Heart right ventricle (tissue), 16 donors: ENCODE results near the gene NPR2. TPM values are rescaled to one million over a fixed set of nuclear protein-coding genes. Genes with fewer than 3 reads are reported as not detected.

Source experiments
- ATAC-seq, 8 donors: fragments of 200-7000 bp; cut with Tn5 transposase; one replicate each; pipeline ENCODE4 v1.9.1; 2020; ENCODE audit warnings: mild to moderate bottlenecking in 8 of 8, moderate library complexity in 8 of 8, moderate number of reproducible peaks in 1 of 8
- DNase-seq, 2 donors: peaks; one replicate each; pipeline ENCODE4 v3.0.0-alpha.2; 2020
- H3K27ac ChIP-seq, 10 donors: fragments of 200-600 bp; sonication (generic) in 2 of 10; one replicate each; pipeline versions ENCODE4 v1.5.0 to v1.8.0; 2020 to 2022; ENCODE audit warnings: mild to moderate bottlenecking in 3 of 10
- H3K27me3 ChIP-seq, 7 donors: fragments of 200-600 bp; one replicate each; pipeline ENCODE4 v1.8.0; 2021 to 2022; ENCODE audit warnings: mild to moderate bottlenecking in 2 of 7
- H3K36me3 ChIP-seq, 9 donors: fragments of 200-600 bp; sonication (generic) in 1 of 9; one replicate each; pipeline versions ENCODE4 v1.5.0 to v1.8.0; 2020 to 2022; ENCODE audit warnings: mild to moderate bottlenecking in 2 of 9
- H3K4me1 ChIP-seq, 9 donors: fragments of 200-600 bp; sonication (generic) in 1 of 9; one replicate each; pipeline versions ENCODE4 v1.5.0 to v1.8.0; 2020 to 2022; ENCODE audit warnings: mild to moderate bottlenecking in 4 of 9
- H3K4me3 ChIP-seq, 10 donors: fragments of 200-600 bp; sonication (generic) in 2 of 10; one replicate each; pipeline versions ENCODE4 v1.5.0 to v1.8.0; 2020 to 2022; ENCODE audit warnings: mild to moderate bottlenecking in 7 of 10, moderate library complexity in 2 of 10
- H3K9me3 ChIP-seq, 11 donors: fragments of 200-600 bp in 10 of 11; sonication (generic) in 2 of 11; one replicate each; pipeline versions ENCODE4 v1.5.0 to v1.8.0; 2013 to 2022; ENCODE audit warnings: mild to moderate bottlenecking in 2 of 11, control low read depth in 1 of 11, moderate library complexity in 1 of 11
- WGBS, 2 donors: extraction: QIAGEN DNeasy Blood & Tissue Kit; methylation state at CpG; one replicate each; pipeline ENCODE4 v1.1.7; 2013; ENCODE audit warnings: inconsistent platforms in 1 of 2; 5-methylcytosine and 5-hydroxymethylcytosine counted together
- intact Hi-C, 10 donors: fragments of 100-400 bp; cut with DNase I; formaldehyde crosslinking; loops; one replicate each; pipeline versions ENCODE4 v1.11.1 to v1.14.2; 2022
- polyA plus RNA-seq, 2 donors: library from polyadenylated mRNA; stranded (reverse); fragments of 200-250 nt; gene quantifications; one replicate each; pipeline ENCODE4 v1.2.3, GENCODE V29; 2013
- total RNA-seq, 10 donors: library from RNA; stranded (reverse); fragmentation: NEBNext Ultra II Directional in 3 of 10; extraction: Animal tissue kit (Norgen Biotek cat#: 25700) in 3 of 10; gene quantifications; one replicate each; pipeline versions ENCODE4 v1.2.1 to v1.2.4, GENCODE V29; 2021 to 2023
- TF ChIP-seq, protein P1 (sequence below), 9 donors: fragments of 200-600 bp; sonication (generic) in 2 of 9; IDR thresholded peaks; one replicate each; pipeline versions ENCODE4 v1.5.0 to v1.8.0; 2021 to 2022; ENCODE audit warnings: antibody characterized with exemption in 9 of 9, mild to moderate bottlenecking in 5 of 9, moderate library complexity in 1 of 9
- donor health status: Arrhythmogenic right ventricular cardiomyopathy.
- donor health status: ischemic (EF 13 %, LVEDD 7.1; RV severe dilation, severe dysfunction).
- donor health status: healthy with polysubstance abuse.
- donor health status: DM: no; HTN: yes; CAD: no.
- donor health status: DM: no; HTN: no; CAD: no.
- donor health status: ischemic (EF 25% LVEDD 6.9; RV normal size, moderate dysfunction).
- donor health status: ischemic (EF 25% LVEDD 5.7; RV mildly dilated, moderate dysfunction).
- donor health status: healthy.
- donor health status: DM: yes; HTN: yes; CAD: no.
- donor health status: Ischemic cardiomyopathy.
- donor health status: ischemic (EF 35%, LVEDD 5.7; RV mildly dilated, moderate dysfunction).
- donor health status: nonischemic (EF 11% LVEDD 7.7; RV severe dilation, severe dysfunction).
- donor health status: DM: yes; HTN: yes; CAD: no.
- donor health status: PGD.
- donor health status: ischemic (EF 29% LVEDD 5.4; RV normal size, mild dysfunction).
- donor health status: nonischemic (EF 23%, LVEDD 6.1; RV moderate dilation, normal function).

NPR2 gene
- total and polyA plus RNA-seq, 12 donors = 13.5 to 26.4 (median 20.8) TPM

DNA sequence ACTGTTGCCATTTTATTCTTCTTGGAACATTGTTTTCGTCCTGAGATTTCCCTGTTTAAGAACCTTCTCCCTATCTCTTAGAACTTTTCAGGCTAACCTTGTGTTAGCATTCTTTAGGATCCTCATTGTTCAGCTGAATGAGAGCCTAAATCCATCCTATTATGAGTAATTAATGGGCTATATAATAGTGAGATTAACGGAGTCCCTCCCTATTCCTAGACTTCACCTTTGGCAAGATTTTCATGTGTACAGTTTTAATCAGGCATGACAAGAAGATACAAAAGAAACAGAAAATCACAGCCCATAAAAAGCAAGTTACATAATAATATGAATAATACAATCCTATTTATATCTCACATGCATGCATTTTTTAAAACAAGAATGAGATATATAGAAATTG lies 28.2 kb upstream of the NPR2 start:
- Histone ChIP-seq H3K4me3 (no peak overlapping the region), H3K9me3 (no peaks in the 10 kb centered on the region), H3K27ac (no peak overlapping the region), H3K36me3 (no peaks in the 10 kb centered on the region), H3K4me1 (peaks cover 0 to 25% (median 9%) of the 10 kb centered on the region in 9 donors), H3K27me3 (no peaks in the 10 kb centered on the region)
- ATAC-seq (no peak), DNase-seq (no peak)
- intact Hi-C loops = no loop called here
- WGBS, 2 donors = 90 to 95% methylated on average over 2 of the region's 2 CpGs
- TF ChIP-seq, protein P1, sequence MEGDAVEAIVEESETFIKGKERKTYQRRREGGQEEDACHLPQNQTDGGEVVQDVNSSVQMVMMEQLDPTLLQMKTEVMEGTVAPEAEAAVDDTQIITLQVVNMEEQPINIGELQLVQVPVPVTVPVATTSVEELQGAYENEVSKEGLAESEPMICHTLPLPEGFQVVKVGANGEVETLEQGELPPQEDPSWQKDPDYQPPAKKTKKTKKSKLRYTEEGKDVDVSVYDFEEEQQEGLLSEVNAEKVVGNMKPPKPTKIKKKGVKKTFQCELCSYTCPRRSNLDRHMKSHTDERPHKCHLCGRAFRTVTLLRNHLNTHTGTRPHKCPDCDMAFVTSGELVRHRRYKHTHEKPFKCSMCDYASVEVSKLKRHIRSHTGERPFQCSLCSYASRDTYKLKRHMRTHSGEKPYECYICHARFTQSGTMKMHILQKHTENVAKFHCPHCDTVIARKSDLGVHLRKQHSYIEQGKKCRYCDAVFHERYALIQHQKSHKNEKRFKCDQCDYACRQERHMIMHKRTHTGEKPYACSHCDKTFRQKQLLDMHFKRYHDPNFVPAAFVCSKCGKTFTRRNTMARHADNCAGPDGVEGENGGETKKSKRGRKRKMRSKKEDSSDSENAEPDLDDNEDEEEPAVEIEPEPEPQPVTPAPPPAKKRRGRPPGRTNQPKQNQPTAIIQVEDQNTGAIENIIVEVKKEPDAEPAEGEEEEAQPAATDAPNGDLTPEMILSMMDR (IDR thresholded peaks at IDR 0.05) = no peak

DNA sequence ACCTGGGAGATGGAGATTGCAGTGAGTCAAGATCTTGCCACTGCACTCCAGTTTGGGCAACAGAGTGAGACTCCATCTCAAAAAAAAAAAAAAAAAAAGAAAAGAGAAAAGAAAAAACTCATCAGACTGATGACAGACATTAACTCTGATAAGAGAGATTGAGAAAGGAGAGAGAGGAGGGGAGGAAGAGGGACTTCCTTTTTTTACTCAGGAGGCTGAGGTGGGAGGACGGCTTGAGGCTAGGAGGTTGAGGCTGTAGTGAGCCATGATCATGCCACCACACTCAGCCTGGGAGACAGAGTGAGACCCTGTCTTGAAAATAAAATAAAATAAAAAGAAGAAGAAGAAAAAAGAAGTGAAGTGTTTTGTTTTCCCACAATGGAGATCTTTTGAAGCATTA lies 27.6 kb upstream of the NPR2 start:
- Histone ChIP-seq H3K4me3 (no peak overlapping the region), H3K27me3 (no peaks in the 10 kb centered on the region), H3K27ac (no peak overlapping the region), H3K9me3 (no peaks in the 10 kb centered on the region), H3K4me1 (peaks cover 0 to 18% (median 2%) of the 10 kb centered on the region in 9 donors), H3K36me3 (no peaks in the 10 kb centered on the region)
- WGBS, 2 donors = 96 to 100% methylated on average over 1 of the region's 1 CpG
- DNase-seq (no peak), ATAC-seq (no peak)
- intact Hi-C loops = no loop called here
- TF ChIP-seq, protein P1 (IDR thresholded peaks at IDR 0.05) = no peak

DNA sequence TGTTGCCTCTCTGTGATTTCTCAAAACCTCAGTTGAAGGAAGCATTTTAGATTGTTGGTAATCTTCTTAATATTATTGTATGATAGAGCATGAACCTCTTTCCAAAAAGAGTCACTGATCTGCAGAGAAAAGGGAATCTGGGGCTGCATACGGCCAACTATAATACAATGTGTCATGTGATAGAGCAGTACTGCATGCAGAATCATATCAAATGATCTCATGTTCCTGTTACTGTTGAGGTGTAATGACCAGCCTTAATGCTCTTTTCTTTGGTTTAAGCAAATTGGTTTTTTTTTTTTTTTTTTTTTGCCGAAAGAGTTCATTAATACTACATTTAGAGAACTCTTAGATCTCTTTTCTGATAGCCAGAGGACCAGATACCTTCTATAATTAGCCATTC lies 24.4 kb upstream of the NPR2 start:
- H3K4me1 ChIP-seq = peaks cover 6 to 21% (median 17%) of the 10 kb centered on the region in 9 donors
- intact Hi-C loops = no loop called here
- ATAC-seq = no peak
- DNase-seq = no peak
- H3K27ac ChIP-seq = no peak overlapping the region
- WGBS, 2 donors = 83 to 94% methylated on average over 2 of the region's 2 CpGs
- H3K9me3 ChIP-seq = no peaks in the 10 kb centered on the region
- TF ChIP-seq, protein P1 (IDR thresholded peaks at IDR 0.05) = no peak
- H3K4me3 ChIP-seq = no peak overlapping the region
- no peaks in the 10 kb centered on the region for H3K27me3 ChIP-seq
- no peaks in the 10 kb centered on the region for H3K36me3 ChIP-seq

DNA sequence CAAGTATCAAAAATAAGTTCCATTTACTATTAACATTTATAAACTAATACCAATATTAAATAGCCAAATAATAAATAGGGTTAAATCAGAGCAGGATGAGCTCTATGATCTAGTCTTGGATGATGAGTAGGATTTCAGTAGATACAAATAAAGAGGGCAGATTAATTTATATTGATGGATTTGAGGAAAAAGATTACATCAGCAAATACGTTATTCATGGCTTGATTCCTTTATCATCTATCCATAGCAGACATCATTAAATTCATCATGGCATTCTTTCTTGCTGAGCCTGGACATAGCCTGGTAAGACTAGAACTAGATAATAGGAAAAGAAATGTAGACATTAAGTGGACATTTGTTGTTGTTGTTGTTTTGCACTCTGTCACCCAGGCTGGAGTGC lies 23.9 kb upstream of the NPR2 start:
- Histone ChIP-seq H3K27me3 (no peaks in the 10 kb centered on the region), H3K27ac (no peak overlapping the region), H3K9me3 (no peaks in the 10 kb centered on the region), H3K4me1 (peaks cover 7 to 26% (median 19%) of the 10 kb centered on the region in 9 donors), H3K4me3 (no peak overlapping the region), H3K36me3 (no peaks in the 10 kb centered on the region)
- 89 to 97% methylated on average over 1 of the region's 1 CpG for WGBS, 2 donors
- intact Hi-C loops = no loop called here
- ATAC-seq (no peak), DNase-seq (no peak)
- TF ChIP-seq, protein P1 (IDR thresholded peaks at IDR 0.05) = no peak
